ENCODE results near the gene CRYBB1. TPM values are rescaled to one million over a fixed set of nuclear protein-coding genes. Genes with fewer than 3 reads are reported as not detected.

CRYBB1 gene
- total RNA-seq, 1 donor from 2014 or later, result not detected

DNA sequence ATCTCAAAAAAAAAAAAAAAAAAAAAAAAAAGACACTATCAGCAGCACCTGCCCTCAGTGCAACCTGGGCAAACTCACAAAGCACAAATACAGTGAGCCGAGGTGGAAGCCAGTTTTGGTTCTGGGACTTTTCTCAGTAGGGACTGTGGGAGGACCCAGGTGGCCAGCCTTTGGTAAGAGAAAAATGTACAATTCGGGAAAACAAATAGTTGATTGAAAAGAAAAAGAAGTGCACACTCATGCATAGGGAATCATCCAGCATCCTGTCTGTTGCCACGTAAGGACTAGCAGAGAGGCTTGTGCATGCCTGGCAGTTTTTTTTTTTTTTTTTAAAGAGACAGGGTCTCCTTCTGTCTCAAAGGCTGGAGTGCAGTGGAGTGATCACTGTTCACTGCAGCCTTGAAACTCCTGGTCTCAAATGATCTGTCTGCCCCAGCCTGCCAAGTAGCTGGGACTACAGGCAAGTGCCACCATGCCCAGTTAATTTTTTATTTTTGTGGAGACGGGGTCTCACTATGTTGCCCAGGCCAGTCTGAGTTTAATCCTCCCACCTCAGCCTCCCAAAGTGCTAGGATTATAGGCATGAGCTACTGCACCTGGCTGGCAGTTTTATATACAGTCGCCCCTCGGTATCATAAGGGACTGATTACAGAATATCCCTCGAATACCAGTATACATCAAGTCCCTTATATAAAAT is 64.6 kb downstream of the CRYBB1 start:
- peak; percentile 63 for DNase-seq (ENCODE audit: low read depth)

DNA sequence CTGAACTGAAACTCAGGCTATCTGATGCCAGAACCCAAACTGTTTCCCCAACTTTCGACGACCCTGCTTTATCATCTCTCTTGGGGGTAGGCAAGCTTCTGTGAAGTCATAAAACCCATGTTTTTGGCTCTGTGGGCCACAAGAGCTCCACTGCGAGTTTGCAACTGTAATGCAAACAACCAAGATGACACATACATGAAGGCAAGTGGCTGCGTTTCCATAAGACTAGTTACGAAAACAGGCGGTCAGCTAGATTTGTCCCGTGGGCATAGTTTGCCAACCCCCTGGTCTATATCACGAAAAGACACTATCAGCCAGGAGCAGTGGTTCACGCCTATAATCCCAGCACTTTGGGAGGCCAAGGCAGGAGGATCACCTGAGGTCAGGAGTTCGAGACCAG is 65.4 kb downstream of the CRYBB1 start:
- DNase-seq (ENCODE audit: low read depth), result no peak

DNA sequence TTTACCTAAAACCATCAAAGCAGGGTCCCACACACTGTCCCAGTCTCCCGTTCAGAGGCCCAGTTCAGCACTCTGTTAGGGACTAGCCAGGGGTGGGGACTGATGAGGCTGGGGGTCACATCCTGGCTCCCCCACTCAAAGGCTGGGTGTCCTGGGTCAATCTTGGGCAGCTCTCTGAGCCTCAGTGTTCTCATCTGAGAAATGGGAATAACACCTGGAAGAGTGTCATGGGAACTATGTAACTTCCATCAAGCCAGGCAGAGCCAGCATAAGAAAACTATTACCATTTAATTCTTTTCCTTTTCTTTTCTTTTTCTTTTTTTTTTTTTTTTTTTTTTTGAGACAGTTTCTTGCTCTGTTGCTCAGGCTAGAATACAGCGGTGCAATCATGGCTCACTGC is 66.3 kb downstream of the CRYBB1 start:
- no peak for DNase-seq (ENCODE audit: low read depth)

DNA sequence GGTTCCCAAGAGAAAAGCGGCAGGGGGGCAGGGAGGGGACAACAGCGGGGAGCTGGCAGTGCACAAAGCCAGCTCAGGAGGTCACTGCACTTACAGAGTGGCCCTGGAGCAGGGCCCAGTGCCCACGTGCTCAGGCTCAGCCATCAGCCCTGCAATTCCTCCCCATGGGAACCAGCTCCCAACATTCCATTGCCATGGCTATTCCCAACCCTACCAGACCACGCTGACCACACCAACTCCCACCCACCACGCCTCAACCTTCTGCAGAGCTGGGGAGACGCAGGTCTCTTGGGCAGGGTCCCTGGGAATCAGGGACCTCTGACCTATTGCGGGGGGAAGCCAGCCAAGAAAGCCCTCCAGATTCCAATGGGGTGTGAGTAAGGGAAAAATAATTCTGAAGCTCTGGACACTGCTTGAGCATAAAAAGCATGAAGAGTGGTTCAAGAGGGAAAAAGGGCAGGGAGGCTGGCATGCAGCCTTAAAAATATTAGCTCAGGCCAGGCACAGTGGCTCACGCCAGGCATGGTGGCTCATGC is 67.3 kb downstream of the CRYBB1 start:
- DNase-seq (ENCODE audit: low read depth), result peak; percentile 83

DNA sequence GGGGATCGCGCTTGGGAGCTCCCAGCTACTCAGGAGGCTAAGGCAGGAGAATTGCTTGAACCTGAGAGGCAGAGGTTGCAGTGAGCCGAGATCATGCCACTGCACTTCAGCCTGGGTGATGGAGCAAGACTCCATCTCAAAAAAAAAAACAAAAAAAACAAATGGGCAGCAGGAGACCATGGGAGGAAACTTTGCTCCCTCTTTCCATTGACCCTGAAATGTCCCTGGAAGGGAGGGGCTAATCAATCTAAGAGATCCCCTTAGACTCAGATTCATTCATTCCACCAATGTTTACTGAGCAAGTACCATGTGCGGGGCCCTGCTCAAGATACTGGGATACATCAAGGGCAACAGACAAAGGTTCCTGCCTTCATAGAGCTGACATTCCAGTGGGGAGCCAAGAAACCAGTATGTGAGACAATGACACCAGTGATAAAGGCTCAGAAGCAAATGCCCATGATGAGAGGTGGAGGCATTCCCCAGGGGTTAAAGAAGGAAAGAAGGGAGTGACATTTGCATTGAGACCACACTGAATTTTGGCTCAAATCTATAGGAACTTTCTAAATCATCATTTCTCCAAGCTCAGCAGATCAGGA is 67.8 kb downstream of the CRYBB1 start:
- no peak for DNase-seq (ENCODE audit: low read depth)

Other genes with a start within 250 kb of the CRYBB1 start
- 5.4 and 5.6 TPM in 2 replicates for gene ASPHD2, start 188.8 kb downstream of the CRYBB1 start, total RNA-seq
- gene HPS4, start 134.2 kb downstream of the CRYBB1 start, total RNA-seq, result 22.1 and 34.7 TPM in 2 replicates
- 13.9 and 35.1 TPM in 2 replicates for gene SRRD, start 134.2 kb downstream of the CRYBB1 start, total RNA-seq
- gene TFIP11, start 105.6 kb downstream of the CRYBB1 start, total RNA-seq, result 38.7 and 50.4 TPM in 2 replicates
- gene TPST2, start 27.9 kb downstream of the CRYBB1 start, total RNA-seq, result 27.4 and 37.4 TPM in 2 replicates
- not detected in 2 replicates for gene CRYBA4, start 3.9 kb upstream of the CRYBB1 start, total RNA-seq
- 0.35 and 0.50 TPM in 2 replicates for gene MIAT, start 39.6 kb upstream of the CRYBB1 start, total RNA-seq

Measured in renal cortical epithelial cell (primary cell).